Transverse colon (tissue), 4 donors: ENCODE results near the gene FNDC3B.

Experiments used
- POLR2A ChIP-seq: fragments of 450-650 bp; IDR thresholded peaks from one replicate; pipeline ENCODE4 v1.6.1; 2016; ENCODE audit warnings: antibody characterized with exemption, mild to moderate bottlenecking, moderate library complexity
- POLR2AphosphoS5 ChIP-seq, 3 donors: sonication (generic); formaldehyde crosslinking; IDR thresholded peaks; one replicate each; pipeline ENCODE4 v1.6.1; 2016; ENCODE audit warnings: antibody characterized with exemption in 3 of 3
- TF ChIP-seq, protein P1 (sequence below), 5 experiments: fragments of 200-600 bp in 3 of 5; fragments of 450-650 bp in 2 of 5; sonication (generic) in 3 of 5; IDR thresholded peaks; 1 replicate in 2 of 5; 2 replicates in 3 of 5; pipeline ENCODE4 v1.5.1; 2016 to 2017; ENCODE audit warnings: antibody characterized with exemption in 5 of 5, inconsistent platforms in 3 of 5, mild to moderate bottlenecking in 2 of 5, moderate library complexity in 1 of 5

DNA sequence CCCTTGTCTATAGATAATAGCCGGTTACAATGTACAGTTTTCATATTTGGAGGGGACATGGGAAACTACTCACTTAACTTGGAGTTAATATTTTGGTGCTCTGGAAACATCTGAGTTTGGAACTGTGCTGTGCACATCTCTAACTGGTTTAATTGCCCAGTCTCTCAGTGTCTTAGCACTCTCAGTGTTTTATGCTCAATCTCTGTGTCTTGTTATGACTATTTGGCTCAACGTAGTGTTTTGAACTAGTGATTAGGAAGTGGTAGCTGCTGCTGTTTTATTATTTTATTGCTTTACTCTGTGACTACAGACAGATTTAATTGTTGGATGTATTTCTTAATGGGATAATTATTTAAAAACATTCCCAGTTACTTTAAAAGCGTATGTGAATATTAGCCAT lies 17.0 kb downstream of the FNDC3B start:
- TF ChIP-seq, protein P1, sequence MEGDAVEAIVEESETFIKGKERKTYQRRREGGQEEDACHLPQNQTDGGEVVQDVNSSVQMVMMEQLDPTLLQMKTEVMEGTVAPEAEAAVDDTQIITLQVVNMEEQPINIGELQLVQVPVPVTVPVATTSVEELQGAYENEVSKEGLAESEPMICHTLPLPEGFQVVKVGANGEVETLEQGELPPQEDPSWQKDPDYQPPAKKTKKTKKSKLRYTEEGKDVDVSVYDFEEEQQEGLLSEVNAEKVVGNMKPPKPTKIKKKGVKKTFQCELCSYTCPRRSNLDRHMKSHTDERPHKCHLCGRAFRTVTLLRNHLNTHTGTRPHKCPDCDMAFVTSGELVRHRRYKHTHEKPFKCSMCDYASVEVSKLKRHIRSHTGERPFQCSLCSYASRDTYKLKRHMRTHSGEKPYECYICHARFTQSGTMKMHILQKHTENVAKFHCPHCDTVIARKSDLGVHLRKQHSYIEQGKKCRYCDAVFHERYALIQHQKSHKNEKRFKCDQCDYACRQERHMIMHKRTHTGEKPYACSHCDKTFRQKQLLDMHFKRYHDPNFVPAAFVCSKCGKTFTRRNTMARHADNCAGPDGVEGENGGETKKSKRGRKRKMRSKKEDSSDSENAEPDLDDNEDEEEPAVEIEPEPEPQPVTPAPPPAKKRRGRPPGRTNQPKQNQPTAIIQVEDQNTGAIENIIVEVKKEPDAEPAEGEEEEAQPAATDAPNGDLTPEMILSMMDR (IDR thresholded peaks at IDR 0.05) = no peak
- TF ChIP-seq POLR2AphosphoS5 (IDR thresholded peaks at IDR 0.05) = no peak
- no peak for TF ChIP-seq POLR2A
